K562 (cell line): ENCODE results near the gene SIK3. TPM values are rescaled to one million over a fixed set of nuclear protein-coding genes. Genes with fewer than 3 reads are reported as not detected.

Experiments used
- ATAC-seq: fragments of 200-7000 bp; cut with Tn5 transposase; 3 replicates; pipeline ENCODE4 v1.9.1; 2020; ENCODE audit warnings: moderate library complexity
- BruUV-seq: library from RNA; stranded (reverse); fragments of 400-500 nt; replicated peaks from 2 replicates; lab custom pipeline; 2021; lab: Mats Ljungman, UMichigan
- CTCF ChIA-PET: fragments of 300-600 bp; formaldehyde crosslinking; extraction: SDS; loops from one replicate; lab custom pipeline; 2021; ENCODE audit warnings: low intra/inter-chr PET ratio; lab: Yijun Ruan, JAX
- POLR2A ChIA-PET: fragments of 300-600, 350-650 bp; sonication (Branson Sonifier 250); formaldehyde crosslinking; extraction: SDS; loops from one replicate; lab custom pipeline; 2021; ENCODE audit warnings: antibody characterized with exemption, inconsistent platforms; lab: Yijun Ruan, JAX
- DNase-seq, 4 experiments: peaks; one replicate each; pipeline versions ENCODE4 v3.0.0 to v3.0.0-alpha.2; 2011 to 2018; ENCODE audit warnings: low spot score in 3 of 4, mixed read lengths in 3 of 4; ENCODE audit errors: extremely low read depth in 1 of 4
- FAIRE-seq: peaks from 2 replicates; lab custom pipeline; 2011; peaks lifted over from hg19 to GRCh38; lab: Jason Lieb, UNC
- H2AFZ ChIP-seq: 2 replicates; pipeline ENCODE4 v1.6.0; 2011; ENCODE audit warnings: low read depth, low read length, control low read depth, inconsistent platforms
- H3K27ac ChIP-seq: fragments of 200-600 bp; 3 replicates; pipeline ENCODE4 v1.8.0; 2011; ENCODE audit warnings: low read depth, mild to moderate bottlenecking, control low read depth, inconsistent platforms, low read length, moderate library complexity, mixed read lengths; ENCODE audit errors: extremely low read depth
- H3K27me3 ChIP-seq, 2 experiments: fragments of 300-600 bp in 1 of 2; 2 replicates in 1 of 2; 3 replicates in 1 of 2; pipeline versions ENCODE4 v1.6.0 to v1.8.0; 2011; ENCODE audit warnings: inconsistent platforms in 2 of 2, low read length in 2 of 2, mild to moderate bottlenecking in 1 of 2, mixed read lengths in 1 of 2, moderate library complexity in 1 of 2; ENCODE audit not compliant: control insufficient read depth in 2 of 2, insufficient read depth in 2 of 2
- H3K36me3 ChIP-seq: fragments of 300-600 bp; 3 replicates; pipeline ENCODE4 v1.8.0; 2011; ENCODE audit warnings: mild to moderate bottlenecking, low read length, inconsistent platforms; ENCODE audit not compliant: control insufficient read depth, insufficient read depth
- H3K4me1 ChIP-seq, 2 experiments: fragments of 200-600 bp in 1 of 2; replicated peaks in 1 of 2; 2 replicates in 1 of 2; 3 replicates in 1 of 2; pipeline versions ENCODE4 v1.5.1 to v1.8.0; 2011; ENCODE audit warnings: inconsistent platforms in 2 of 2, low read length in 2 of 2, mild to moderate bottlenecking in 1 of 2, mixed read lengths in 1 of 2, moderate library complexity in 1 of 2; ENCODE audit not compliant: control insufficient read depth in 2 of 2, insufficient read depth in 2 of 2
- H3K4me2 ChIP-seq: 2 replicates; pipeline ENCODE4 v1.6.1; 2011; ENCODE audit warnings: low read length, control low read depth, inconsistent platforms, mixed read lengths; ENCODE audit not compliant: insufficient read depth
- H3K4me3 ChIP-seq: fragments of 200-600 bp; sonication (generic), shearing (Covaris generic); 2 replicates; pipeline ENCODE4 v1.5.1; 2016; ENCODE audit warnings: control low read depth, inconsistent platforms
- H3K79me2 ChIP-seq: fragments of 200-600 bp; 3 replicates; pipeline ENCODE4 v1.8.0; 2011; ENCODE audit warnings: low read length, inconsistent platforms; ENCODE audit not compliant: control insufficient read depth, insufficient read depth
- H3K9ac ChIP-seq, 2 experiments: 2 replicates each; pipeline versions ENCODE4 v1.6.0 to v1.6.1; 2011; ENCODE audit warnings: low read depth in 2 of 2, low read length in 2 of 2, control low read depth in 1 of 2, inconsistent platforms in 1 of 2, mild to moderate bottlenecking in 1 of 2, mixed read lengths in 1 of 2; ENCODE audit not compliant: insufficient read depth in 1 of 2
- H3K9me1 ChIP-seq: one replicate; pipeline ENCODE4 v1.6.0; 2011; ENCODE audit warnings: inconsistent platforms, mild to moderate bottlenecking, low read length, moderate library complexity; ENCODE audit not compliant: control insufficient read depth, insufficient read depth
- H3K9me3 ChIP-seq: replicated peaks from 2 replicates; pipeline ENCODE4 v1.5.1; 2011; ENCODE audit warnings: low read depth, low read length, inconsistent platforms; ENCODE audit not compliant: control insufficient read depth, insufficient read depth
- H4K20me1 ChIP-seq: replicated peaks from 2 replicates; pipeline ENCODE4 v1.6.1; 2011; ENCODE audit warnings: low read length, inconsistent platforms, mixed read lengths; ENCODE audit not compliant: control insufficient read depth, insufficient read depth
- CBFA2T3 ChIP-seq: fragments of 450-650 bp; IDR thresholded peaks from 2 replicates; pipeline ENCODE4 v1.6.1; 2017
- RCOR1 ChIP-seq, 2 experiments: IDR thresholded peaks; 2 replicates each; pipeline ENCODE4 v1.6.1; 2012; ENCODE audit warnings: low read depth in 2 of 2, low read length in 2 of 2, borderline replicate concordance in 1 of 2, improper control_type of control experiment in 1 of 2
- SP1 ChIP-seq: sonication (generic); formaldehyde crosslinking; IDR thresholded peaks from 2 replicates; pipeline ENCODE4 v1.8.1; 2022; ENCODE audit warnings: mild to moderate bottlenecking, missing genetic modification reagents
- ZNF589 ChIP-seq: fragments of 200-800 bp; sonication (Bioruptor generic); IDR thresholded peaks from 2 replicates; pipeline ENCODE4 v1.6.1; 2016; ENCODE audit warnings: low read depth, missing genetic modification characterization, missing compliant biosample characterization
- WGBS: fragments of 100-300 bp; shearing (Covaris generic); methylation state at CpG from one replicate; pipeline ENCODE4 v1.1.6; 2016; ENCODE audit warnings: low coverage, mixed read lengths; ENCODE audit not compliant: insufficient coverage; ENCODE audit errors: missing lambda C conversion rate; 5-methylcytosine and 5-hydroxymethylcytosine counted together
- in situ Hi-C: fragments of 300-500 bp; cut with MboI; formaldehyde crosslinking; loops from 4 replicates; pipeline ENCODE4 v1.15.0; 2018; ENCODE audit warnings: inconsistent platforms, mixed read lengths
- intact Hi-C: fragments of 100-400 bp; cut with micrococcal nuclease; formaldehyde crosslinking; loops from 2 replicates; pipeline ENCODE4 v1.14.2; 2022
- polyA plus RNA-seq, 8 experiments: library from polyadenylated mRNA; depleted of rRNA in 4 of 8; stranded (reverse) in 5 of 8; unstranded in 3 of 8; fragments of >200 nt; fragmentation: Nextera tagmentation in 2 of 8; fragmentation: Illumina TruSeq in 1 of 8; extraction: Ambion mirVana in 2 of 8; extraction: Trizol in 1 of 8; gene quantifications; 2 replicates each; pipeline versions ENCODE4 v1.2.1 to v1.2.3, GENCODE V29; 2011 to 2014; ENCODE audit warnings: inconsistent platforms in 1 of 8, missing spikeins in 1 of 8
- total RNA-seq, 7 experiments: library from RNA; depleted of rRNA in 6 of 7; stranded (reverse); fragments of >200 nt in 6 of 7; fragmentation: Illumina TruSeq in 2 of 7; extraction: Trizol in 2 of 7; gene quantifications; 2 replicates each; pipeline versions ENCODE4 v1.2.1 to v1.2.3, GENCODE V29; 2011 to 2021; ENCODE audit warnings: low replicate concordance in 1 of 7
- TF ChIP-seq, protein P1 (sequence below): sonication (generic); formaldehyde crosslinking; IDR thresholded peaks from 2 replicates; pipeline ENCODE4 v1.8.0; 2022; ENCODE audit warnings: mild to moderate bottlenecking, missing genetic modification reagents

SIK3 gene
- total and polyA plus RNA-seq, 9 of the 15 experiments (the other 6 are each of a cell fraction or from before 2014, with no cell fraction given): 1.6 to 21.6 (median 8.0) TPM

DNA sequence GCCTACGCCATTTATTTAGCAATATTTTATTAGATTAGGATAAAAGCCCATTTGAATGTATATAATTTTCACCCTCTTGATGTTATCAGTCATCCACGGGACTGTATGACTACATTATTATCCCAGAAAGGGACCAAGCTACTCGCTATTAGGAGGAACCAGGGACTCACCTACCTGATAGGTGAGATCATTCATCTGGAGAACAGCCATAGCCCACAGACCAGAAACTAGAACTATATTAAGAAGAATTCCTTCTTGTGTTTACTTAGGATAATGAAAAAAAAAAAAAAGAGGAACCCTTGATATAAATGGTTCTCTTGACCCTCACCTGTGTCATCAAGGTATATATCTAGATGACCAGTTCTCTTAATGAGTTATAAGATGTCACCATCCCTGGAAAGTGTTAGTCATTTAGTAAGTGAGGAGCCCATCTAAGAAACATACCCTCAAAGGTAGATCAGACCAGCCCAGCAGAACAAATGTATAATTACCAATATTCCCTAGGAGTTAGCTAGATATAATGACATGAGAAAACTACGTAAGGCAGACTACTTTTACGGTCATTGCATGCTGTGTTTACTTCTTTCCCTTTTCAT is 8.0 kb downstream of the SIK3 start (continued):
- TF ChIP-seq, protein P1, sequence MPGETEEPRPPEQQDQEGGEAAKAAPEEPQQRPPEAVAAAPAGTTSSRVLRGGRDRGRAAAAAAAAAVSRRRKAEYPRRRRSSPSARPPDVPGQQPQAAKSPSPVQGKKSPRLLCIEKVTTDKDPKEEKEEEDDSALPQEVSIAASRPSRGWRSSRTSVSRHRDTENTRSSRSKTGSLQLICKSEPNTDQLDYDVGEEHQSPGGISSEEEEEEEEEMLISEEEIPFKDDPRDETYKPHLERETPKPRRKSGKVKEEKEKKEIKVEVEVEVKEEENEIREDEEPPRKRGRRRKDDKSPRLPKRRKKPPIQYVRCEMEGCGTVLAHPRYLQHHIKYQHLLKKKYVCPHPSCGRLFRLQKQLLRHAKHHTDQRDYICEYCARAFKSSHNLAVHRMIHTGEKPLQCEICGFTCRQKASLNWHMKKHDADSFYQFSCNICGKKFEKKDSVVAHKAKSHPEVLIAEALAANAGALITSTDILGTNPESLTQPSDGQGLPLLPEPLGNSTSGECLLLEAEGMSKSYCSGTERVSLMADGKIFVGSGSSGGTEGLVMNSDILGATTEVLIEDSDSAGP (CRISPR knock-in tag): no peak
- TF ChIP-seq RCOR1 (IDR thresholded peaks at IDR 0.05; ENCODE audit: borderline replicate concordance in 1 of 2, low read depth in 2 of 2, low read length in 2 of 2): no peak

DNA sequence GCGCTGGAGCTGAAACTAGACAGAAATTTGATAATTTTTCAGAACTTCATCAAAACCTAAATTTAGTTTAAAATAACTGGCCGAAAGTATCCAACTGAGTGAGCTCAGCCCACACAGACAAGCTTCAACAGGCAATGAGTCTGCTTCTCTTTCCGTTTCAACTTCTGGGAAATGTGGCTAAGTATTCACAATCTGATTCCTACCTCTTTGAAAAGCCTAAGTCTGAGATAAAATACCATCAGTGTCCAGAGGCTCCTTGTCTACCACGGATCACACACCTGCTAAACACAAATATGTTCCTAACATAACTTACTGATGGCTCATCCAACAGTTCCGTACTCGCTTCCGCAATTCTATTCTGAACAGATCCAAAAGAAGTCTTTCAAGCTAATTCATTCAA is 8.5 kb downstream of the SIK3 start:
- ATAC-seq: peak; percentile 39; the same call in 2 of the 3 replicates
- Histone ChIP-seq H3K79me2 (peaks cover 93% of the 10 kb centered on the region), H3K4me3 (no peak overlapping the region), H4K20me1 (peaks cover 16% of the 10 kb centered on the region), H3K36me3 (peaks cover 4% of the 10 kb centered on the region; the same call in 1 of the 3 replicates), H2AFZ (no peak overlapping the region), H3K9ac (no peak overlapping the region), H3K4me1 (peaks cover 13 to 22% of the 10 kb centered on the region in 2 experiments; a peak in 3 of 5 replicates), H3K27me3 (no peaks in the 10 kb centered on the region), H3K9me1 (peaks cover 4% of the 10 kb centered on the region), H3K4me2 (no peak overlapping the region; the same call in 1 of the 2 replicates), H3K9me3 (no peaks in the 10 kb centered on the region), H3K27ac (no peak overlapping the region)
- 28% methylated on average over 7 of the region's 7 CpGs for WGBS
- intact Hi-C loops (no loop called here), in situ Hi-C loops (no loop called here)
- DNase-seq: peak in 1 of 4 experiments; percentile 44
- CTCF ChIA-PET: no interaction called here
- POLR2A ChIA-PET: interaction anchor here (0.8 to 2.5 kb wide), 2 partner anchors 10 to 12 kb away, joined by 3 to 8 read pairs; no protein-coding TSS in a partner anchor
- TF ChIP-seq CBFA2T3 (0 out of 2 replicates have a peak, but pooled peaks have one; percentile 5), SP1 (CRISPR knock-in tag) (no peak), ZNF589 (no peak)
- FAIRE-seq: peak; percentile 52
- BruUV-seq: no TSS peak
